HEK293 (cell line): Measurements from ENCODE around the gene SEMA4D.

ENCODE experiments used
- CTCF ChIA-PET: fragments of 350-600 bp; formaldehyde crosslinking; extraction: SDS; loops from one replicate; lab custom pipeline; 2021; ENCODE audit warnings: antibody characterized with exemption; lab: Yijun Ruan, JAX
- POLR2A ChIA-PET: fragments of 300-600 bp; formaldehyde crosslinking; extraction: SDS; loops from one replicate; lab custom pipeline; 2020; ENCODE audit warnings: antibody characterized with exemption, inconsistent platforms; lab: Yijun Ruan, JAX
- H3K27ac ChIP-seq: fragments of 200-500 bp; sonication (Bioruptor generic); 2 replicates; pipeline ENCODE4 v1.5.1; 2014; ENCODE audit warnings: low read depth, low read length, control low read depth, inconsistent platforms; ENCODE audit errors: extremely low read depth
- H3K36me3 ChIP-seq, 2 experiments: fragments of 200-500 bp in 1 of 2; sonication (Bioruptor generic) in 1 of 2; 1 replicate in 1 of 2; 2 replicates in 1 of 2; pipeline ENCODE4 v1.5.1; 2014 to 2017; ENCODE audit warnings: inconsistent platforms in 2 of 2, low read length in 2 of 2; ENCODE audit not compliant: control insufficient read depth in 2 of 2, insufficient read depth in 1 of 2
- H3K4me1 ChIP-seq: fragments of 200-500 bp; sonication (Bioruptor generic); 2 replicates; pipeline ENCODE4 v1.5.1; 2014; ENCODE audit warnings: mild to moderate bottlenecking, low read length, inconsistent platforms; ENCODE audit not compliant: control insufficient read depth, insufficient read depth
- H3K4me3 ChIP-seq: 2 replicates; pipeline ENCODE4 v1.5.1; 2011; ENCODE audit warnings: low read depth, mild to moderate bottlenecking, control low read depth, low read length, moderate library complexity
- H3K9me3 ChIP-seq: fragments of 200-500 bp; sonication (Bioruptor generic); 2 replicates; pipeline ENCODE4 v1.5.1; 2014; ENCODE audit warnings: low read depth, low read length, inconsistent platforms; ENCODE audit not compliant: control insufficient read depth, insufficient read depth
- HOXA7 ChIP-seq: sonication (generic); formaldehyde crosslinking; IDR thresholded peaks from 2 replicates; pipeline ENCODE4 v1.8.1; 2022; ENCODE audit warnings: missing genetic modification reagents, borderline replicate concordance
- KLF16 ChIP-seq: fragments of 450-650 bp; formaldehyde crosslinking; IDR thresholded peaks from 2 replicates; pipeline ENCODE4 v1.5.1; 2017; ENCODE audit warnings: missing biosample characterization, missing genetic modification characterization
- SETDB1 ChIP-seq: IDR thresholded peaks from one replicate; pipeline ENCODE4 v1.6.1; 2017; ENCODE audit warnings: mild to moderate bottlenecking, low read length, moderate library complexity, mixed read lengths; ENCODE audit not compliant: insufficient read length
- ZBTB1 ChIP-seq: fragments of 450-650 bp; formaldehyde crosslinking; IDR thresholded peaks from 2 replicates; pipeline ENCODE4 v1.5.1; 2016; ENCODE audit warnings: missing biosample characterization, missing genetic modification characterization
- ZNF174 ChIP-seq: fragments of 450-650 bp; formaldehyde crosslinking; IDR thresholded peaks from 2 replicates; pipeline ENCODE4 v1.5.0; 2017; ENCODE audit warnings: missing biosample characterization, mild to moderate bottlenecking, missing genetic modification characterization
- ZNF2 ChIP-seq: fragments of 450-650 bp; formaldehyde crosslinking; IDR thresholded peaks from 2 replicates; pipeline ENCODE4 v1.5.1; 2016; ENCODE audit warnings: missing biosample characterization, missing genetic modification characterization
- ZNF202 ChIP-seq: fragments of 450-650 bp; formaldehyde crosslinking; IDR thresholded peaks from 2 replicates; pipeline ENCODE4 v1.5.1; 2016; ENCODE audit warnings: missing biosample characterization, missing genetic modification characterization, borderline replicate concordance
- ZNF221 ChIP-seq: fragments of 450-650 bp; formaldehyde crosslinking; IDR thresholded peaks from 2 replicates; pipeline ENCODE4 v1.5.1; 2017; ENCODE audit warnings: missing biosample characterization, missing genetic modification characterization, borderline replicate concordance
- ZNF37A ChIP-seq: fragments of 450-650 bp; IDR thresholded peaks from 2 replicates; pipeline ENCODE4 v1.5.1; 2018; ENCODE audit warnings: missing biosample characterization, missing genetic modification characterization
- ZNF48 ChIP-seq: fragments of 450-650 bp; formaldehyde crosslinking; IDR thresholded peaks from 2 replicates; pipeline ENCODE4 v1.5.1; 2016; ENCODE audit warnings: missing biosample characterization, missing genetic modification characterization
- ZNF510 ChIP-seq: fragments of 450-650 bp; formaldehyde crosslinking; IDR thresholded peaks from 2 replicates; pipeline ENCODE4 v1.5.1; 2018; ENCODE audit warnings: mild to moderate bottlenecking, missing genetic modification characterization, missing biosample characterization; ENCODE audit not compliant: insufficient replicate concordance
- ZNF654 ChIP-seq: fragments of 450-650 bp; formaldehyde crosslinking; IDR thresholded peaks from 2 replicates; pipeline ENCODE4 v1.5.1; 2016; ENCODE audit warnings: low read depth, missing biosample characterization, missing genetic modification characterization
- ZNF747 ChIP-seq: fragments of 450-650 bp; formaldehyde crosslinking; IDR thresholded peaks from 2 replicates; pipeline ENCODE4 v1.5.1; 2016; ENCODE audit warnings: missing biosample characterization, missing genetic modification characterization
- TF ChIP-seq, protein P1 (sequence below): fragments of 450-650 bp; formaldehyde crosslinking; conservative IDR thresholded peaks from 2 replicates; pipeline ENCODE4 v1.5.1; 2016; ENCODE audit warnings: low read depth, missing biosample characterization, missing genetic modification characterization
- TF ChIP-seq, protein P2 (sequence below): fragments of 450-650 bp; formaldehyde crosslinking; IDR thresholded peaks from 2 replicates; pipeline ENCODE4 v1.5.1; 2016; ENCODE audit warnings: missing biosample characterization, missing genetic modification characterization, low read depth
- TF ChIP-seq, protein P3 (sequence below): fragments of 450-650 bp; formaldehyde crosslinking; IDR thresholded peaks from 2 replicates; pipeline ENCODE4 v1.5.1; 2017; ENCODE audit warnings: missing biosample characterization, missing genetic modification characterization
- TF ChIP-seq, protein P4 (sequence below): fragments of 450-650 bp; formaldehyde crosslinking; IDR thresholded peaks from 2 replicates; pipeline ENCODE4 v1.5.1; 2016; ENCODE audit warnings: missing biosample characterization, missing genetic modification characterization
- TF ChIP-seq, protein P5 (sequence below): fragments of 450-650 bp; formaldehyde crosslinking; IDR thresholded peaks from 2 replicates; pipeline ENCODE4 v1.5.1; 2016; ENCODE audit warnings: missing biosample characterization, missing genetic modification characterization, borderline replicate concordance

Gene SEMA4D

DNA sequence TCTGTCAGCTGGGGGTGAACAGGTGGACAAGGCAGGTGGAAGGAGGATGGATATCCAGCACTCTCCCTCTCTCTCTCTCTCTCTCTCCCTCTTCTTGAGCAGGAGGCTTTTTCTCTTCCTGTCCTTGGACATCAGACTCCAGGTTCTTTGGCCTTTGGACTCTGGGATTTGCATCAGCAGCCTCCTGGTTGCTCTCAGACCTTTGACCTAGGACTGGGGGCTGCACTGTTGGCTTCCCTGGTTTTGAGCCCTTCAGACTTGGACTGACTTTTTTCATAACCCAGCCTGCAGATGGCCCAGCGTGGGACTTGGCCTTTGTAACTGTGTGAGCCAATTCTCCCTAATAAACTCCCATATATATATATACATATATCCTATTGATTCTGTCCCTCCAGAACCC lies 35.0 kb upstream of the SEMA4D start (continued):
- TF ChIP-seq, protein P1, sequence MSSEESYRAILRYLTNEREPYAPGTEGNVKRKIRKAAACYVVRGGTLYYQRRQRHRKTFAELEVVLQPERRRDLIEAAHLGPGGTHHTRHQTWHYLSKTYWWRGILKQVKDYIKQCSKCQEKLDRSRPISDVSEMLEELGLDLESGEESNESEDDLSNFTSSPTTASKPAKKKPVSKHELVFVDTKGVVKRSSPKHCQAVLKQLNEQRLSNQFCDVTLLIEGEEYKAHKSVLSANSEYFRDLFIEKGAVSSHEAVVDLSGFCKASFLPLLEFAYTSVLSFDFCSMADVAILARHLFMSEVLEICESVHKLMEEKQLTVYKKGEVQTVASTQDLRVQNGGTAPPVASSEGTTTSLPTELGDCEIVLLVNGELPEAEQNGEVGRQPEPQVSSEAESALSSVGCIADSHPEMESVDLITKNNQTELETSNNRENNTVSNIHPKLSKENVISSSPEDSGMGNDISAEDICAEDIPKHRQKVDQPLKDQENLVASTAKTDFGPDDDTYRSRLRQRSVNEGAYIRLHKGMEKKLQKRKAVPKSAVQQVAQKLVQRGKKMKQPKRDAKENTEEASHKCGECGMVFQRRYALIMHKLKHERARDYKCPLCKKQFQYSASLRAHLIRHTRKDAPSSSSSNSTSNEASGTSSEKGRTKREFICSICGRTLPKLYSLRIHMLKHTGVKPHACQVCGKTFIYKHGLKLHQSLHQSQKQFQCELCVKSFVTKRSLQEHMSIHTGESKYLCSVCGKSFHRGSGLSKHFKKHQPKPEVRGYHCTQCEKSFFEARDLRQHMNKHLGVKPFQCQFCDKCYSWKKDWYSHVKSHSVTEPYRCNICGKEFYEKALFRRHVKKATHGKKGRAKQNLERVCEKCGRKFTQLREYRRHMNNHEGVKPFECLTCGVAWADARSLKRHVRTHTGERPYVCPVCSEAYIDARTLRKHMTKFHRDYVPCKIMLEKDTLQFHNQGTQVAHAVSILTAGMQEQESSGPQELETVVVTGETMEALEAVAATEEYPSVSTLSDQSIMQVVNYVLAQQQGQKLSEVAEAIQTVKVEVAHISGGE (tag by site-specific recombination), result no peak
- TF ChIP-seq KLF16 (tag by site-specific recombination), result no peak
- no peak for TF ChIP-seq ZNF48 (tag by site-specific recombination)
- TF ChIP-seq, protein P2, sequence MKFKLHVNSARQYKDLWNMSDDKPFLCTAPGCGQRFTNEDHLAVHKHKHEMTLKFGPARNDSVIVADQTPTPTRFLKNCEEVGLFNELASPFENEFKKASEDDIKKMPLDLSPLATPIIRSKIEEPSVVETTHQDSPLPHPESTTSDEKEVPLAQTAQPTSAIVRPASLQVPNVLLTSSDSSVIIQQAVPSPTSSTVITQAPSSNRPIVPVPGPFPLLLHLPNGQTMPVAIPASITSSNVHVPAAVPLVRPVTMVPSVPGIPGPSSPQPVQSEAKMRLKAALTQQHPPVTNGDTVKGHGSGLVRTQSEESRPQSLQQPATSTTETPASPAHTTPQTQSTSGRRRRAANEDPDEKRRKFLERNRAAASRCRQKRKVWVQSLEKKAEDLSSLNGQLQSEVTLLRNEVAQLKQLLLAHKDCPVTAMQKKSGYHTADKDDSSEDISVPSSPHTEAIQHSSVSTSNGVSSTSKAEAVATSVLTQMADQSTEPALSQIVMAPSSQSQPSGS (tag by site-specific recombination), result no peak
- TF ChIP-seq, protein P3, sequence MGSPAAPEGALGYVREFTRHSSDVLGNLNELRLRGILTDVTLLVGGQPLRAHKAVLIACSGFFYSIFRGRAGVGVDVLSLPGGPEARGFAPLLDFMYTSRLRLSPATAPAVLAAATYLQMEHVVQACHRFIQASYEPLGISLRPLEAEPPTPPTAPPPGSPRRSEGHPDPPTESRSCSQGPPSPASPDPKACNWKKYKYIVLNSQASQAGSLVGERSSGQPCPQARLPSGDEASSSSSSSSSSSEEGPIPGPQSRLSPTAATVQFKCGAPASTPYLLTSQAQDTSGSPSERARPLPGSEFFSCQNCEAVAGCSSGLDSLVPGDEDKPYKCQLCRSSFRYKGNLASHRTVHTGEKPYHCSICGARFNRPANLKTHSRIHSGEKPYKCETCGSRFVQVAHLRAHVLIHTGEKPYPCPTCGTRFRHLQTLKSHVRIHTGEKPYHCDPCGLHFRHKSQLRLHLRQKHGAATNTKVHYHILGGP (tag by site-specific recombination), result no peak
- TF ChIP-seq ZNF654 (tag by site-specific recombination), result no peak
- TF ChIP-seq HOXA7 (CRISPR knock-in tag), result no peak
- no peak for TF ChIP-seq ZNF747 (tag by site-specific recombination)

DNA sequence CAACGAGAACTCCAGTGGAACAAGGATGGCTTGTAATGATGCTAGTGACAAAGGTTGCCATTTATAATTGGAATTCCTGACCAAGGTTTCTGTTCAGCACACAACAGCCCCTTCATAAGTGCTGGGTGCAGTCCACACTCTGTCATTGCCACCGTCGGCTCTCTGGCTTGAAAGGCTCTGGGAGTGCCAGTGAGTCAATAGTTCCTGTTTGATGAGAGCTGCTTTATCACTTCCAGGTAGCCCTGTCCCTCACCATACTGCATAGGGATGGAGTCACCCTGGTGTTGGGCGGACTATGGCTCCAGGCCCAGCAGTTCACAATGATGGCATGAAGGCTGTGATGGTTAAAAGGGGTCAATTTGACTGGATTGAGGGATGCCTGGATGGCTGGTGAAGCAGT lies 34.6 kb upstream of the SEMA4D start:
- Histone ChIP-seq H3K4me1 (no peaks in the 10 kb centered on the region), H3K4me3 (no peak overlapping the region), H3K9me3 (no peaks in the 10 kb centered on the region), H3K27ac (no peak overlapping the region), H3K36me3 (no peaks in the 10 kb centered on the region)
- ChIA-PET POLR2A (no interaction called here), CTCF (interaction anchor here (0.8 to 0.9 kb wide), 2 partner anchors 16 to 207 kb away, joined by 4 read pairs; no protein-coding TSS in a partner anchor)
- TF ChIP-seq, protein P4, sequence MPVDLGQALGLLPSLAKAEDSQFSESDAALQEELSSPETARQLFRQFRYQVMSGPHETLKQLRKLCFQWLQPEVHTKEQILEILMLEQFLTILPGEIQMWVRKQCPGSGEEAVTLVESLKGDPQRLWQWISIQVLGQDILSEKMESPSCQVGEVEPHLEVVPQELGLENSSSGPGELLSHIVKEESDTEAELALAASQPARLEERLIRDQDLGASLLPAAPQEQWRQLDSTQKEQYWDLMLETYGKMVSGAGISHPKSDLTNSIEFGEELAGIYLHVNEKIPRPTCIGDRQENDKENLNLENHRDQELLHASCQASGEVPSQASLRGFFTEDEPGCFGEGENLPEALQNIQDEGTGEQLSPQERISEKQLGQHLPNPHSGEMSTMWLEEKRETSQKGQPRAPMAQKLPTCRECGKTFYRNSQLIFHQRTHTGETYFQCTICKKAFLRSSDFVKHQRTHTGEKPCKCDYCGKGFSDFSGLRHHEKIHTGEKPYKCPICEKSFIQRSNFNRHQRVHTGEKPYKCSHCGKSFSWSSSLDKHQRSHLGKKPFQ (tag by site-specific recombination), result no peak
- TF ChIP-seq KLF16 (tag by site-specific recombination) (no peak), ZNF221 (tag by site-specific recombination) (no peak), SETDB1 (no peak), ZNF174 (tag by site-specific recombination) (no peak), ZNF202 (tag by site-specific recombination) (no peak), ZNF2 (no peak), ZBTB1 (tag by site-specific recombination) (no peak), ZNF37A (tag by site-specific recombination) (no peak), ZNF510 (tag by site-specific recombination) (no peak)
- TF ChIP-seq, protein P5, sequence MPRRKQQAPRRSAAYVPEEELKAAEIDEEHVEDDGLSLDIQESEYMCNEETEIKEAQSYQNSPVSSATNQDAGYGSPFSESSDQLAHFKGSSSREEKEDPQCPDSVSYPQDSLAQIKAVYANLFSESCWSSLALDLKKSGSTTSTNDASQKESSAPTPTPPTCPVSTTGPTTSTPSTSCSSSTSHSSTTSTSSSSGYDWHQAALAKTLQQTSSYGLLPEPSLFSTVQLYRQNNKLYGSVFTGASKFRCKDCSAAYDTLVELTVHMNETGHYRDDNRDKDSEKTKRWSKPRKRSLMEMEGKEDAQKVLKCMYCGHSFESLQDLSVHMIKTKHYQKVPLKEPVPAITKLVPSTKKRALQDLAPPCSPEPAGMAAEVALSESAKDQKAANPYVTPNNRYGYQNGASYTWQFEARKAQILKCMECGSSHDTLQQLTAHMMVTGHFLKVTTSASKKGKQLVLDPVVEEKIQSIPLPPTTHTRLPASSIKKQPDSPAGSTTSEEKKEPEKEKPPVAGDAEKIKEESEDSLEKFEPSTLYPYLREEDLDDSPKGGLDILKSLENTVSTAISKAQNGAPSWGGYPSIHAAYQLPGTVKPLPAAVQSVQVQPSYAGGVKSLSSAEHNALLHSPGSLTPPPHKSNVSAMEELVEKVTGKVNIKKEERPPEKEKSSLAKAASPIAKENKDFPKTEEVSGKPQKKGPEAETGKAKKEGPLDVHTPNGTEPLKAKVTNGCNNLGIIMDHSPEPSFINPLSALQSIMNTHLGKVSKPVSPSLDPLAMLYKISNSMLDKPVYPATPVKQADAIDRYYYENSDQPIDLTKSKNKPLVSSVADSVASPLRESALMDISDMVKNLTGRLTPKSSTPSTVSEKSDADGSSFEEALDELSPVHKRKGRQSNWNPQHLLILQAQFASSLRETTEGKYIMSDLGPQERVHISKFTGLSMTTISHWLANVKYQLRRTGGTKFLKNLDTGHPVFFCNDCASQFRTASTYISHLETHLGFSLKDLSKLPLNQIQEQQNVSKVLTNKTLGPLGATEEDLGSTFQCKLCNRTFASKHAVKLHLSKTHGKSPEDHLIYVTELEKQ (tag by site-specific recombination), result no peak
- TF ChIP-seq, protein P2 (tag by site-specific recombination), result no peak
